Measurements from ENCODE around the gene C17orf100. TPM values are rescaled to one million over a fixed set of nuclear protein-coding genes. Genes with fewer than 3 reads are reported as not detected.

The C17orf100 gene
- total RNA-seq, result 1 to 10 TPM in 1 of 4 donors, under 1 TPM in 2, not detected in 1; 0.27 to 1.5 (median 0.57) TPM

- Histone ChIP-seq H3K4me3 (peak within 1 kb of the TSS; percentile 61 to 82 (median 72)), H3K27me3 (peaks cover 0 to 21% (median 0%) of the 10 kb centered on the region in 4 donors), H3K36me3 (peaks cover 0 to 36% (median 0%) of the 10 kb centered on the region in 3 donors), H3K27ac (peak within 1 kb of the TSS; percentile 85 to 96 (median 90)), H3K9me3 (no peaks in the 10 kb centered on the region), H3K4me1 (peaks cover 15 to 90% (median 31%) of the 10 kb centered on the region in 3 donors)
- intact Hi-C loops (cut with DNase I), result no loop called here
- 0% methylated on average over 1 to 6 of the region's 35 CpGs for WGBS, 2 donors
- peak in 3 of 4 donors; percentile 52 to 80 (median 66) for TF ChIP-seq POLR2A (IDR thresholded peaks at IDR 0.05)
- peak in 1 of 6 experiments; percentile 15 for TF ChIP-seq CTCF (IDR thresholded peaks at IDR 0.05)
- DNase-seq, result peak; percentile 62
These were observed at the start of gene C17orf100, which contains the start of gene MED31 for GRCh38 chr17:6651354-6651918. Gene C17orf100, plus strand, starts transcription at chr17:6651762. Its CDS starts 152 bp downstream, at chr17:6651914. Gene MED31, minus strand, starts transcription at chr17:6651605. Its CDS starts 77 bp downstream, at chr17:6651528.

- Histone ChIP-seq H3K4me3 (no peak overlapping the region), H3K36me3 (peaks cover 4 to 89% (median 8%) of the 10 kb centered on the region in 3 donors), H3K27ac (no peak overlapping the region), H3K4me1 (peaks cover 0 to 35% (median 10%) of the 10 kb centered on the region in 3 donors), H3K27me3 (no peaks in the 10 kb centered on the region), H3K9me3 (no peaks in the 10 kb centered on the region)
- TF ChIP-seq POLR2A (IDR thresholded peaks at IDR 0.05) (no peak), CTCF (IDR thresholded peaks at IDR 0.05) (no peak)
- intact Hi-C loops (cut with DNase I), result no loop called here
- whole genome bisulfite sequencing, 2 donors, result 86 to 90% methylated on average over 2 of the region's 2 CpGs
- DNase-seq, result no peak
These were observed 49.4 kb upstream of the C17orf100 start for GRCh38 chr17:6602141-6602540.

- intact Hi-C loops (cut with DNase I), result no loop called here
- DNase-seq, result no peak
- TF ChIP-seq CTCF (IDR thresholded peaks at IDR 0.05) (no peak), POLR2A (IDR thresholded peaks at IDR 0.05) (no peak)
- Histone ChIP-seq H3K4me3 (no peak overlapping the region), H3K4me1 (peaks cover 0 to 28% (median 10%) of the 10 kb centered on the region in 3 donors), H3K9me3 (no peaks in the 10 kb centered on the region), H3K36me3 (peaks cover 5 to 89% (median 21%) of the 10 kb centered on the region in 3 donors), H3K27ac (no peak overlapping the region), H3K27me3 (no peaks in the 10 kb centered on the region)
- 58 to 64% methylated on average over 3 of the region's 3 CpGs for WGBS, 2 donors
These were observed 47.7 kb upstream of the C17orf100 start for GRCh38 chr17:6603744-6604325.

GRCh38 chr17:6605142-6605541 is 46.4 kb upstream of the C17orf100 start:
- TF ChIP-seq CTCF (IDR thresholded peaks at IDR 0.05), result no peak
- no peak for TF ChIP-seq POLR2A (IDR thresholded peaks at IDR 0.05)
- H3K9me3 ChIP-seq, result no peaks in the 10 kb centered on the region
- H3K27ac ChIP-seq, result no peak overlapping the region
- intact Hi-C loops (cut with DNase I), result no loop called here
- no peaks in the 10 kb centered on the region for H3K27me3 ChIP-seq
- 83 to 100% methylated on average over 1 of the region's 6 CpGs for WGBS, 2 donors
- peaks cover 0 to 17% (median 0%) of the 10 kb centered on the region in 3 donors for H3K4me1 ChIP-seq
- DNase-seq, result no peak
- peaks cover 5 to 89% (median 26%) of the 10 kb centered on the region in 3 donors for H3K36me3 ChIP-seq
- H3K4me3 ChIP-seq, result no peak overlapping the region

GRCh38 chr17:6608321-6608720 is 43.2 kb upstream of the C17orf100 start:
- Histone ChIP-seq H3K27ac (no peak overlapping the region), H3K4me1 (peaks cover 0 to 13% (median 0%) of the 10 kb centered on the region in 3 donors), H3K9me3 (no peaks in the 10 kb centered on the region), H3K36me3 (peaks cover 5 to 91% (median 26%) of the 10 kb centered on the region in 3 donors), H3K4me3 (no peak overlapping the region), H3K27me3 (no peaks in the 10 kb centered on the region)
- 32 to 81% methylated on average over 3 of the region's 3 CpGs for WGBS, 2 donors
- intact Hi-C loops (cut with DNase I), result no loop called here
- no peak for DNase-seq
- TF ChIP-seq CTCF (IDR thresholded peaks at IDR 0.05) (no peak), POLR2A (IDR thresholded peaks at IDR 0.05) (no peak)

Data from esophagus squamous epithelium (tissue), 5 donors.